ENCODE measurements around the gene SERPINB6.
"Not testable (repeated sequence)": the region's sequence is repeated elsewhere in the genome, so short reads cannot be mapped to it uniquely, and the experiment has no call there.

SERPINB6 gene

DNA sequence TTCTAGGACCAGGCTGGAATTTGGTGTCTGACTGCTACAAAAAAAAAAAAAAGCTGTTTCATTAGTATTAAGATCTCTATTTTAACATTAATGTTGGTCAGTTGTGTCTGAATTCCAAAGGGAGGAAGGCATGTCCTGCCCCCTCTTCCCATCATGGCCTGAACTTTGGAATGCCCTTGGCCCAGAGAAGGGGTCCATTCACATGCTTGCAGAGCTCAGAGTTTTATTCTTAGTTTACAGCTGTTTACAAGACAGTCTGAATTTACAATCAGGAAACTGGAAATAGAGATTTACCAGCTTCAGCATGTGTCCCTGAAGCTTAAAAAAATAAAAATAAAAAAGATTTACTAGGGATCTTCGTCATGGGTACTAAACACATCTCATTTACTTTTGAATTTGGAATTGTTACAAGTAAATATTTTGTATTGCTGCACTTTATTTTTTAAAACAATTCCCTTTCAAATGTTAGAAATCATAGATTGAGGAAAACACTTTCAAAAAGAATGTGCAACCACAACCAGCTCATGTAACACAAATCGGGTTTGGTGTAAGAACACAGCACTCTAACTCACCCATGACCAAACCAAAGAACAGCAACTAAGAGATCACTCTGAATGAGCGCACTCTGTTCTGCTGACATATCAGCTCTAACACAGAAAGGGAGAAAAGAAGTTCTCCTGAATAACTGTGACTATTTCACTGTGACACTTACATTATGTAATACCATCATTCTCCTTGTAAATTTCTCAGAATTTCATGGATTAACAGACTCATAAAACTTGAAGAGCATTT, 6.6 kb upstream of the SERPINB6 start:
- DNase-seq (ENCODE audit: low spot score), result no peak

DNA sequence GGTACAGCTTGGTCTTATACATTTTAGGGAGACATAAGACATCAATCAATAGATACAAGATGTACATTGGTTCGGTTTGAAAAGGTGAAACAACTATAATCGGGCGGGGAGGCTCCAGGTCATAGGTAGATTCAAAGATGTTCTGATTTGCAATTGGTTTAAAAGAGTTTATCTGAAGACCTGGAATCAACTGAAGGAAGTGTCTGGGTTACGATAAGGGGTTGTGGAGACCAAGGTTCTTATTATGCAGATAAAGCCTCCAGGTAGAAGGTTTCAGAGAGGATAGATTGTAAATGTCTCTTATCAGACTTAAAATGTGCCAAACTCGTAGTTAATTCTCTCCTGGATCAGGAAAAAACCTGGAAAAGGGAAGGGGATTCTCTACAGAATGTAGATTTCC, 5.9 kb upstream of the SERPINB6 start:
- no peak for DNase-seq (ENCODE audit: low spot score)

DNA sequence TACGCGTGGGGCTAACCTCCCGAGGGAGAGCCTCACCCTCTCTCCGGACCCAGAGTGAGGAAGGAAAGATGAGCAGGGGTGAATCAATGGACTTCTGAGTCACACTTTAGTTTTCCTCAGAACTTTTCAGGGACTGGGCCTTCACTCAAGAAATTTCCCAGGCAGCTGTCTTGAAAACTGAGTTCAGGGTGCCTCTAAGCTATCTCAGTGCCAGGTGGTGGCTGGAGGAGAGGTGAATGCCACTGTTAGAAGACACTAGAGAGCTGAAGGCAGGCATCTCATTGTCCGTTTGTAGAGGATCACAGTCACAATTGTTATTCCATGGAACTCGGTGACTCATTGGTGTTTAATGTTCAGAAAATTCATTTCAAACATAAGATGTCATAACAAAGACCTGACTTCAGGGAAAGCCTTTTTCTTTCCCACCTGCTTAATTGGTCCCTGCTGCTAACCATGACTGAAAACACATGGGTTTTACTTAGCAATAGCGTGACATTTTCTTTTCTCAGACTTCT, 5.3 kb upstream of the SERPINB6 start:
- DNase-seq (ENCODE audit: low spot score), result peak; percentile 60

DNA sequence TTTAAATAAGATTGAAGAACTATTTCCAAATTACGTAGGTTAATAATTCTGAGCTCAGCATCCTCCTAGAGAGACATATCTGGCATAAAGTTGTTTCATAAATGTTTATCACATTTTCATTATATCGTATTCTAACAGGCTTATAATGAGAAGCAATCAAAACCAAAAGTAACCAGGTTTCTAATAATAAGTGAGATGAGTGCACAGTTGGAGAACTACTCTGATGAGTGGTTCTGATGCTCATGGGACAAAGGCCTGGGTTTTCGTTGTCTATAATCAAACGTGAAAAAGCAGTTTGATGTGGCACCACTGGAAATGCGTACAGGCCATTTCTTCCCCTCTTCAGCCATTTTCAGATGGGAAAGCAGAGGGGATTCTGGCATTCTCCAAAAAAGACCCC, 4.7 kb upstream of the SERPINB6 start:
- DNase-seq (ENCODE audit: low spot score), result no peak

DNA sequence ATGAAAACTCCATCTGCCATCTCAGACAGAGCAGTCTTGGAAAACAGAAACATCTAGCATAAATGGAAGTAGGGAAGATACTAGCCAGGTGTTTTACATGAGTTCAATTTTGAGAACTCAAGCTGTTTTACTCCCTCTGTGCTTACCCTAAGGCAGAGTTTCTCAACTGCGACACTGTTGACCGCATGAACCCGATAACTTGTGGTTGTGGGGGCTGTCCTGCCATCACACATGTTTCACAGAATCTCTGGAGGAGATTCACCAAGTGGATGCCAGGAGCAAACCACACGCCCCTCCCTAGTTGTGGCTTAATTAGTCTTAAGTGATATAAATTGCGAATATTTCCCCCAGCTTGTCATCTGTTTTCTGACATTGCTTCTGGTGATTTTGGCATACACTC, 2.3 kb upstream of the SERPINB6 start:
- DNase-seq (ENCODE audit: low spot score), result no peak

DNA sequence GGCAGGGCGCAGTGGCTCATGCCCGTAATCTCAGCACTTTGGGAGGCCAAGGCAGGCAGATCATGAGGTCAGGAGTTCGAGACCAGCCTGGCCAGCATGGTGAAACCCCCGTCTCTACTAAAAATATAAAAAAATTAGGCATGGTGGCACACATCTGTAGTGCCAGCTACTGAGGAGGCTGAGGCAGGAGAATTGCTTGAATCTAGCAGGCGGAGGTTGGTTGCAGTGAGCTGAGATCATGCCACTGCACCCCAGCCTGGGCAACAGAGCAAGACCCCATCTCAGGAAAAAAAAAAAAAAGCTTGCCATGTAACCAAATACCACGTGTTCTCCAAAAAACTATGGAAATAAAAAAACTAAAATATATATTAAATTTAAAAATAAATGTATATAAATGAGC, 1.8 kb upstream of the SERPINB6 start:
- not testable (repeated sequence) for DNase-seq (ENCODE audit: low spot score)

DNA sequence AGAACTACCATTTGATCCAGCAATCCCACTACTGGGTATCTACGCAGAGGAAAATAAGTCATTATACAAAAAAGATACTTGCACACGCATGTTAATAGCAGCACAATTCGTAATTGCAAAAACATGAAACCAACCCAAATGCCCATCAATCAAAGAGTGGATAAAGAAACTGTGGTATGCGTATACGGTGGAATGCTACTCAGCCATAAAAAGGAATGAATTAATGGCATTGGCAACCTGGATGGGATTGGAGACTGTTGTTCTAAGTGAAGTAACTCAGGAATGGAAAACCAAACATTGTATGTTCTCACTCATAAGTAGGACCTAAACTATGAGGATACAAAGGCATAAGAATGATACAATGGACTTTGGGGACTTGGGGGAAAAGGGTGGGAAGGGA, 1.3 kb upstream of the SERPINB6 start:
- not testable (repeated sequence) for DNase-seq (ENCODE audit: low spot score)

DNA sequence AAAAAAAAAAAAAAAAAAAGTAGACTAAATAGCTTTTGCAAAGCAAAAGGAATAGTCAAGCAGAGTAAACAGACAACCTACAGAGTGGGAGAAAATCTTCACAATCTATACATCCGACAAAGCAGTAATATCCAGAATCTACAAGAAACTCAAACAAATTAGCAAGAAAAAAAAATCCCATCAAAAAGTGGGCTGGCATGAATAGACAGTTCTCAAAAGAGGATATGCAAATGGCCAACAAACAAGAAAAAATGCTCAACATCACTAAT, 786 bp upstream of the SERPINB6 start:
- not testable (repeated sequence) for DNase-seq (ENCODE audit: low spot score)

DNA sequence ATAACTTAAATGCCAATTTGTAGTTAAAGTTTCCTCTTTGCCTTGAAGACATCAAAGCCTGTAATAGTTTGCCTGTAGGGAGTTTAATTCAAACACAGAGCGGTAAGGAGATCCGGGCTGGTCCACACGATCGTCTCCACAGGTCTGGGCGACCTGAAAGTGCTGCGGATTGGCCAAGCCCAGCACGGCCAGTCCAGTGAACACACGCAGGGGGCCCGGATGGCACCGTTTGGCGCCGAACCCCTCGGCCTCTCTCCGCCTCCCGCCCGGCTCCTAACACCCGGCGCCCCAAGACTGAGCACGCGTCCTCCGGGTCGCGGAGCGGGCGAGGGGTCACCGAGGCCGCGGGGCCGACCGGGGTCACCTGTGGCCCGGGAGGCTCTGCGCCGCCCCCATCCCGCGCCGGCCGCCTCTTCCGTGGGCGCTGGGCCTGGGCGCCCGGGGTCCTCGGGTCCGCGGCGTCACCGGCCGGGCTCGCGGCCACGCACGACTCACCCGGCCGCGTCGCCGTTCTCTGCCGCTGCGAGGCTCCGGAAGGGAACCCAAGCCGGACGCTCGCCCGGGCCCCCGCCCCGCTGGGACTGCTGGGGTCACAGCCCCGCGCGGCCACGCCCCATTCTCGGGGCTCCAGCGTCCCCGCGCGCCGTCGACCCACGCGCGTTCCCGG, 481 bp downstream of the SERPINB6 start:
- peak; percentile 73 for DNase-seq (ENCODE audit: low spot score)

DNA sequence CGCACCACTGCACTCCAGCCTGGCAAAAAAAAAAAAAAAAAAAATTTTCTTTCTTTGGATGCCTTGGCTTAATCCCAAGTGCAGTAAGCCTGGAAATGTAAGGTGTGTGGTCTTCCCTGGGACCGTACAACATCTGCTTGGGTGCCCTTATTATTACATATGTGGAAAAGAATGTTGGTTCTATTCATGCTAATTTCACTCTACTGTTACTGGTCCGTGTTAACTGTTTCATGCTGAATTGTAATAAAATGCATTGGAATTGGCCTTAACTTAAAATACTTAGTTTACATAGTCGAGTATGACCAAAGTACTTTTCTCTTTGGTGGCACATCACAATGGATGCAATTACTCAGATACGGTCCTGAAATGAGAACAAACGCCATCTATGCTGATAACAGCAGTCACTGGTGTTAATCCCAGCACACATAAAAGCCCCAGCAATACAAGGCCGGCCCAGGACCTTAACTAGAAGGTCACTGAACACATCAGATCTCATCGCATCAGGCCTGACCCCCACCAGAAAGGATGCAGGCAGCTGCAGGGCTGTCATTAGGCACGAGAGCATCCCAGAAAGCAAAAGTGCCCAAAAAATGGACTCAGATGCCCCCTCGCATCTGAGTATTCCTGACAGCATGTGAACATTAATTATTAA, 1.2 kb downstream of the SERPINB6 start:
- no peak for DNase-seq (ENCODE audit: low spot score)

DNA sequence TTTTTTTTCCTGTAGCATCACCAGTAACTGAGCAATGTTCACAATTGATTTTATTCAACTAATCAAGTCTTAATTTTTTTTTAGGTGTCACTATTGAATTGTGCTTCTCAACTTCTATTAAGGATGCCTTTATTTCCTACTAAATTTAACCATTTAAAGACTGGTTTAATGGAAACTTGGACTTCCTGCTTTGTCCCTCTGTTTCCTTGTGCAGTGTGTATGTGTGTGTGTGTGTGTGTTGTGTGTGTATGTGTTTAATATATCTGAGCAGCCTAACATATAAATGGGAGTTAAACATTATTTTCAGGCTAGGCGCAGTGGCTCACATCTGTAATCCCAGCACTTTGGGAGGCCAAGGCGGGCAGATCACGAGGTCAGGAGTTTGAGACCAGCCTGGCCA, 1.8 kb downstream of the SERPINB6 start:
- DNase-seq (ENCODE audit: low spot score), result no peak

DNA sequence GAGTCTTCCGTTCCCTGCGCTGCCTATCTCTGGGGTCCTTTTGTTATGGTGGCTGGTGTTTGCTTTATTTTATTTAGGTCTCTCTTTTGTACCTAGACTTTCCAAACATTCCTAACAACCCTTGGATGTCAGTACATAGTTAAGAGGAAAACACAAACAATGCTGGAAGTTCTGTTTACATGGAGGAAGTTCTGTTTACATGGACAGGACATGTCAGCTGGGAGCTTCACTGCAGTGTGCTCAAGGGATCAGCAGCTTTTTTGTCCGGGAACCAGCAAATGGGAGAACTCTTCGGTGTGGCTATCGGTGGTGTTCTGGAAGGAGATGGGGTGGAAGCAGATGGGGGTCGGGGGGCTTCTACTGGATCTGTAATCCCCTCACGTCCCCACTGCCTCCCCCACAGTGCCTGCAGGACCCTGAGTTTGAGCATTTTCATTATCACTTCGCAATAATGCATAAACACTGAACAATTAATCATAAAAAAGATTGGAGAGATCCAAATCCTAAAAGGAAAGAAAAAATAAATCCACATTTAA, 2.7 kb downstream of the SERPINB6 start:
- no peak for DNase-seq (ENCODE audit: low spot score)

DNA sequence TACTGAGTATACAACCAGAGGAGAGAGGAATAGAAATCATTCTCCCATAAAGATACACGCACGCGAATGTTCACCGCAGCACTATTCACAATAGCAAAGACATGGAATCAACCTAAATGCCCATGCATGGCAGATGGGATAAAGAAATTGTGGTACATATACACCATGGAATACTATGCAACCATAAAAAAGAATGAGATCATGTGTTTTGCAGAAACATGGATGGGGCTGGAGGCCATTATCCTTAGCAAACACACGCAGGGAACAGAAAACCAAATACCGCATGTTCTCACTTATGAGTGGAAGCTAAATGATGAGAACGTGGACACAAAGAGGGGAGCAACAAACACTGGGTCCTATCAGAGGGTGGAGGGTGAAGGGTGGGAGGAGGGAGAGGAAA, 3.4 kb downstream of the SERPINB6 start:
- DNase-seq (ENCODE audit: low spot score), result no peak

DNA sequence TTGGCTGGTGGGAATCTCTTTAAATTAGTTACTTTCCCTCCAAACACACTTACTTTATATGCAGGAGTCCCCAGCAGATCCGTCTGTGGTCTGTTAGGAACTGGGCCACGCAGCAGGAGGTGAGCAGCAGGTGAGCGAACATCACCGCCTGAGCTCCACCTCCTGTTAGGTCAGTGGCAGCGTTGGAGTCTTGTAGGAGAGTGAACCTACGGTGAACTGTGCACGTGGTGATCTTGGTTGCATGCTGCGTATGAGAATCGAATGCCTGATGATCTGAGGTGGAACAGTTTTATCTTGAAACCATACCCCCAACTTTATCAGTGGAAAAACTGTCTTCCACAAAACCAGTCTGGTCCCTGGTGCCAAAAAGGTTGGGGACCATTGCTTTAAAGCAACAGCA, 5.0 kb downstream of the SERPINB6 start:
- DNase-seq (ENCODE audit: low spot score), result no peak

DNA sequence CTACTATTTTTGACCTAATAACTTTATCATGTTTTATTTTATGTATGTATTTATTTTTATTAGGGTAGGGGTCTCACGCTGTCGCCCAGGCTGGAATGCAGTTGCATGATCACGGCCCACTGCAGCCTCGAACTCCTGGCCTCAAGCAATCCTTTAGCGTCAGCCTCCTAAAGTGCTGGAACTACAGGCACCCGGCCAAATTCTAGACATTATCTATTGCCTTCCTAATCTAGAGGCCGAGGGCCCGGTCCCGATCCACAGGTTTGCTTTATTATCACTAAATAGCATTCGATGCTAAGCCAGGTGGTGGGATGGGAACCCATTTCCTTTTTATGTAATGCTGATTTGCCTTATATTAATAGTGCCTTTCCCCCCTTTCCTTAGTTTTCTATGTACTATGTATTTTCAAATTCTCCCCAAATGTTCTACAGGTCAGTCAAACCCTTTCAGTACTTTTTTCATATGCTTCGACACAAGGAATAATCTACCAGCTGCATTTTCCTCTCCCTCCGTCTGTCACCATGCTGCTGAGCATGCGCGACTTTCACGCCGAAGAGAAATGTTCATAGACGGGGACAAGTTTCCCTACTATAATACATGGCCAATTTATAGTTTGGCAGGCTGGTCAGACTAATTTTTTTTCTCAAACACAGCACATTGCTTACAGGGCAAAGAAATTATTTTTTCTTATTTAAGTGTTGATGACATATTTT, 6.4 kb downstream of the SERPINB6 start:
- DNase-seq (ENCODE audit: low spot score), result no peak

DNA sequence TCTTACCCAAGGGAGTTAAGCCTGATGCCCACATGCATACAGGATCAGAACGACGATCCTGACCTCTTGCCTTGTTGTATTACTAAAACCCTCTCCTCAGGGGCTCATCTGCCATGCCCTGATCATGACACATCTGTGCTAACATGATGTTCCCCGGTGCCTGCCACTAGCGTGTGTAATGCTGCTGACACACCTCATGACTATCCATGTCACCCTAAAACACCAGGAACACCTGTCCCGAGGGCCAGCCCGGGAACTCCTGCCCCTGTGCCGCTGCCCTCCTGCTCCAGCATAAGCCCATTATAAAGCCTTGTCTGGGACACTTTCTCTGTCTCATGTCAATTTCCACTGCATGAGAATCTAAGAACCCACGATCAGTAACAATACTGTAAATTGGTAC, 7.6 kb downstream of the SERPINB6 start:
- no peak for DNase-seq (ENCODE audit: low spot score)

DNA sequence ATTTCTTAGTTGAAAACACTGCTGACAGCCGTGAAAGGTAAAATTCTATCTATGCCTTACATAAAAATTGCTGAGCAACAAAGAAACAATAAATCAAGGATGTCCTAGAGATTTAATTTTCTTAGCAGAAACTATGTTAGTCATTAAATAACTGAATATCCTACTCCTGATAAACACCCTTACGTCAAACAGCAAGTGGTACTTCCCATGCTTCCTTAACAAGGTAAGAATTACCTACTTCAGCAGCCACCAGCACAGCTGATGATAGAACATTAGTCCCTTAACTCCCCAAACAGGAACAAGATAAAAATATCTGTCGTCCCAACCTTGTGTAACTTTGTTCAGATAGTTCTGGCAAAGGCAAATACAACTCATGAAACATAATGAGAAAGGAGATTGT, 8.7 kb downstream of the SERPINB6 start:
- DNase-seq (ENCODE audit: low spot score), result no peak

DNA sequence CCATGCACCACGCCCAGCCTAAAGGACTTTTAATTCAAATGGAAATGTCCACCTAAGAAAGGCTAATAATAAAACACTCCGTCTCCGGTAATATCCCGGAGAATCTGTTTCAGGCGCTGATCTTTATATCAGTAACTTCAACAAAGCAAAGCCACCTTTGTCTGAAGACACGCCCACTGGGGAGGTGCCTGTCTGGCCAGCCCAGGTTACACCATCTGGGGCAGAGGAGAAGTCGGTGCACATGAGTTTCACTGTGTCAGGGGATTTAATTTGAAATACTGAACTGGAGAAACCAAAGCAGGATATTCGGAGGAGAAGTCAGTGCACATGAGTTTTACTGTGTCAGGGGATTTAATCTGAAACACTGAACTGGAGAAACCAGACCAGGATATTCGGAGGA, 9.4 kb downstream of the SERPINB6 start:
- no peak for DNase-seq (ENCODE audit: low spot score)

DNA sequence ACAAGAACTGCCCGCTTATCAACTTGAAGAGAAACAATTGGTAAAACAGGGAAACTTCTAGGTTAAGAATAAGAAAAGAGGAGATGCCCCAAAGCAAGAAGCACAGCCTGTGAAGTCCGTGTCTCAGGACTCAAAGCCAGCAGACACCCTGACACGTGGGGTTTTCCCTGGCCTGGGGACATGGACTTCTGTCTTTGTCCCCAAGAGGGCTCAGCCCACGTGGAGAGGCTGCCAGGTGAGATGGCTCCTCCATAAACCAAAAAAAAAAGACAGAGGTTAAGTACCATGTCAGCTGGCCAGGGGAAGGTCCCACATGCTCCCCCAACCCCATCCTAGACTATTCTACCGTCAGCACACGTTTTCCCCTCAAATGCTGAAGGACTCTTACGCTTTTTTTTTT, 9.9 kb downstream of the SERPINB6 start:
- no peak for DNase-seq (ENCODE audit: low spot score)

DNA sequence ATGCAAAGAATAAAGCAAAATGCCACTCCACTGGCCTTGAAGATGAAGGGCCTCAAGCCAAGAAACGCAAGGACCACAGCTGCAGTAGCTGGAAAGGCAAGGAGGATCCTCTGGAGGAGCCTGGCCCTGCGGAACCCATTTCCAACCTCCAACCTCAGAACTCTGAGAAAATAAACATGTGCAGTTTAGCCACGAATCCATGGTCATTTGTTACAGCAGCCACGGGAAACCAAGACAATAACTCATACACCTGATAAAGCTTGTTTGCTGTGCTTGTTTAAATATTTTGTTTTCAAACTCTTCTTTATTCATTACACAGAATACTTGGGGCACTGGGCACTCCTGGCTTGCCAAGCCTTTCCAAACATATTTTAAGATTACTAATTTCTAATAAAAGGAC, 10.4 kb downstream of the SERPINB6 start:
- DNase-seq (ENCODE audit: low spot score), result no peak

DNA sequence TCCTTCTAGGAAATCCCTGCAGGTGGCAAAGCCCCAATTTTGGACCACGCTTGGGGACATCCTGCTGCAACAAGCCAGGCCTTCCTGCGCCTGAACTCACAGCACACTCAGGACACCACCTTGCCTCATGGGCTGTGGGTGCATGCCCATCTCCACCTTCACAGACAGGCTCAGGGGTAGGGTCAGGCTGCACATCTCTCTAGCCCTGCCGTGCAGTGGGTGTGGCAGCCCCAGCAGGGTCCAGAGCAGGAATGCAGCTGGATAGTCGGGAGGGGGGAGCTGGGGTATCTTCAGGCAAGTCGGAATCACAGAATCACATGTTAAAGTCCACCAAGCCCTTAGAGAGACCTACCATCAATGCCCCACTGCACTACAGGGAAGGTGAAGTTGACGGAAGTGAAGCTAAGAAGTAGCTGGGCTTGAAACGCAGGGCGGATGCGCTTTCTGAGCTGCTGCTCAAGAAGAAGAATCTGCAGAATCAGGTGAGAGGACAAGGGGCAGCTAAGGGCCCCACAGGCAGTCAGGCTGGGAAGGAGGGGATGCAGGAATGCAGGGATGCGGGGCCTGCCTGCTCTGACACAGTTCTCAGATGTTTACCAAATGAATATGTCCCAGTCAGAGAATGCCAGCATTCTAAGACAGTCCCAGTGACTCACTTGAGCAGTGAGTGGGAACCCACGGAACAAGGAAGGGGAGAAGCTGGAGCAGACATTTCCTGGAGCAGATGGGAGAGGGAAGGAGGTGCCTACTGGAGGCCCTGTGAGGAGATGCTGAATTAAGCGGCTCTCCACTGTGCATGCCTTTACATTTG, 11.3 kb downstream of the SERPINB6 start:
- DNase-seq (ENCODE audit: low spot score), result peak; percentile 89

DNA sequence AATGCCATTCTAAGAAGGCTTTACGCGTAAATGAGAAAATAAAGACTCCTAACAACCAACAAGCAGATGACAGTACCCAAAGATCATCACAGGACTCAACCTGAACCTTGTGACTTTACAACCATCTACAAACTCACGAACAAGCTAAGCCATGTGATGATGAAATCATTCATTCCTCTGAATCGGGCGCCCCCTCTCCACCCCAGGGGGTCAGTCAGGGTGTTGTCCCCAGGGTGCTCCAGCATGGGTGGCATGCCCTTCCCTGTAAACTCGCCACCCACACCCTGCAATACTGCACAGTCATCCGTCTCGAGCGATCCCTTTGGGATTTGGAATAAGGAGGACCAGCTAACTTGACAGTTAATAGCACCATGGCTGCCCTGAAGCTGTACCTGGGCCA, 12.6 kb downstream of the SERPINB6 start:
- DNase-seq (ENCODE audit: low spot score), result no peak
